HepG2 (cell line): ENCODE data around the gene ILDR1.

Experiments
- ATF7 ChIP-seq, 2 experiments: fragments of 450-650 bp in 1 of 2; sonication (generic) in 1 of 2; formaldehyde crosslinking in 1 of 2; IDR thresholded peaks; 2 replicates each; pipeline versions ENCODE4 v1.4.0 to v1.6.1; 2016 to 2020; ENCODE audit warnings: antibody characterized with exemption in 1 of 2, mild to moderate bottlenecking in 1 of 2, missing genetic modification reagents in 1 of 2
- CTCF ChIP-seq: sonication (generic); formaldehyde crosslinking; IDR thresholded peaks from 2 replicates; pipeline ENCODE4 v1.5.0; 2020; ENCODE audit warnings: mild to moderate bottlenecking, missing genetic modification reagents, moderate library complexity
- POLR2A ChIP-seq, 2 experiments: IDR thresholded peaks; 2 replicates each; pipeline ENCODE4 v1.6.1; 2011; ENCODE audit warnings: low read depth in 2 of 2, low read length in 2 of 2, mild to moderate bottlenecking in 1 of 2, moderate library complexity in 1 of 2; ENCODE audit not compliant: insufficient read depth in 1 of 2
- SRF ChIP-seq: IDR thresholded peaks from 2 replicates; pipeline ENCODE4 v1.6.1; 2011; ENCODE audit warnings: mild to moderate bottlenecking, low read depth, low read length, moderate library complexity
- ZNF639 ChIP-seq: conservative IDR thresholded peaks from 2 replicates; pipeline ENCODE4 v1.6.1; 2018; ENCODE audit warnings: missing genetic modification reagents

GRCh38 chr3:121948641-121949040 lies 73.4 kb downstream of the ILDR1 start:
- no peak for TF ChIP-seq POLR2A (IDR thresholded peaks at IDR 0.05; ENCODE audit: insufficient read depth in 1 of 2, low read depth in 2 of 2, low read length in 2 of 2)
- no peak for TF ChIP-seq CTCF (CRISPR knock-in tag)
- TF ChIP-seq ATF7 (IDR thresholded peaks at IDR 0.05), result no peak
- TF ChIP-seq ATF7 (CRISPR knock-in tag; IDR thresholded peaks at IDR 0.05), result no peak
- TF ChIP-seq ZNF639 (CRISPR knock-in tag), result no peak
- no peak for TF ChIP-seq SRF
